ENCODE measurements around the gene GGA1.
"Not testable (repeated sequence)": the region's sequence is repeated elsewhere in the genome, so short reads cannot be mapped to it uniquely, and the experiment has no call there.

The GGA1 gene

DNA sequence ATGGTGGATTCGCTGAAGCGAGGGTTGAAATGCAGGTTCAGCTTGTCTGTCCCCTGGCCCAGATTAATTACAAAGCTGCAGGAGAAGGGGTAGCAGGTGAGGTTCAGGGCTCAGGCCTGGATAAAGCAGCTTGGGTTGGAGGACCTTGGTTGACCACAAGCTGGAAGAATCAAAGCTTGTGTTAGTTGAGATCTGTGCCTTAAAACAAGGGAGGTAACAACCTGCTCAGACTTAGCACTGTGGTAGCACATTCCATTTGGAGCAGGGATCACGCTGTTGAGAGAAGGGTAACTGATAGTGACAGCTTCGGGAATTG lies 38.0 kb upstream of the GGA1 start:
- DNase-seq (ENCODE audit: low spot score): no peak

GRCh38 chr22:37571258-37571991 lies 37.2 kb upstream of the GGA1 start:
- DNase-seq (ENCODE audit: low spot score): no peak

- no peak for DNase-seq (ENCODE audit: low spot score)
Measured at GRCh38 chr22:37571992-37572373, 36.7 kb upstream of the GGA1 start.

DNA sequence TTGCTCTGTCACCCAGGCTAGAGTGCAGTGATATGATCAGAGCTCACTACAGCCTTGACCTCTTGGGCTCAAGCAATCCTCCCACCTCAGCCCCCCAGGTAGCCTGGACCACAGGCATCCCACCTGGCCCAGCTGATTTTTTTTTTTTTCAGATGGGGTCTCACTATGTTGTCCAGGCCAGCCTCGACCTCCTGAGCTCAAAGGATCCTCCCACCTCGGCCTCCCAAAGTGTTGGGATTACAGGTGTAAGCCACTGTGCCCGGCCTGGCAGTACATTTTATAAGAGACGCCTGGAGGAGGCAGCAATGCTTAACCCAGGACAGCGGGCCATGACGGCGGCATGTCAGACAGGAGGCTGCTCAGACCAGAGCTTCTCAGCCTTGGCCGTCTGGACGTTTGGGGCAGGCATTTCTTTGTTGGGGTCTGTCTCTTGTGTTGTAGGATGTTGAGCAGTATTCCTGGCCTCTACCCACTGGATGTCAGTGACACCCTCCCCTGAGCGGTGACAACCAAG lies 33.1 kb upstream of the GGA1 start:
- no peak for DNase-seq (ENCODE audit: low spot score)

DNA sequence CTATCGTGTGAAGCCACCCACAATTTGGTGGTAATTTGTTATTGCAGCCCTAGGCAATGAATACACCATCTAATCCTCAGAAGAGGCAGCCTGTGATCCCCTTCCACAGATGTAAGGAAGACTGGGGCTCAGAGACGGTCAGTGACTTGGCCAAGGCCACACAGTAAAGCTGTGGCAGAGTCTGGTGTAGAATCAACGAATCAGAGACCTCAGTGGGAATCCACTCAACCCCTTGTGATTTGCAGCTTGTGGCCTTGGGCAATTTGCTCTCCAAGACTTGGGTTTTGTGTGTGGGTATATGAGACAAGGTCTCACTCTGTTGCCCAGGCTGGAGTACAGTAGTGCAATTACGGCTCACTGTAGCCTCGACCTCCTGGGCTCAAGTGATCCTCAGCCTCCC lies 30.6 kb upstream of the GGA1 start:
- DNase-seq (ENCODE audit: low spot score): no peak

- DNase-seq (ENCODE audit: low spot score): peak; percentile 34
Measured at GRCh38 chr22:37581504-37581903, 27.1 kb upstream of the GGA1 start.

DNA sequence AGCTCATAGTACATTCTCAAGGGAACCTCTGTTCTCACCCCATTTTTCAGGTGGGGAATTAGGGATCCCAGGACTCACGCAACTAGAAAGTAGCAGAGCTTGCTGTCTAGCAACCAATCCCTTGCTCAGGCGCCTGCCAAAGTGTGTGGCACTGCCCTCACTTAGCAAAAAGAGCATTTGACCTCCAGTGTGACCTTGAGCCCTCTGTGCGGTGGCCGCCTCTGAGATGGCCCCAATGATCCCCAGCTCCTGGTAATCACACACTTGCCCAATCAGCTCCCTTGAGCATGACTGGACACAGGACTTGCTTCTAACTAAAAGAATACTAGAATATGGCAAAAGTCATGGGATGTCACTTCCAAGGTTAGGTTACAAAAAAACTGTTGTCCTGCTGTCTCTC lies 26.1 kb upstream of the GGA1 start:
- no peak for DNase-seq (ENCODE audit: low spot score)

DNA sequence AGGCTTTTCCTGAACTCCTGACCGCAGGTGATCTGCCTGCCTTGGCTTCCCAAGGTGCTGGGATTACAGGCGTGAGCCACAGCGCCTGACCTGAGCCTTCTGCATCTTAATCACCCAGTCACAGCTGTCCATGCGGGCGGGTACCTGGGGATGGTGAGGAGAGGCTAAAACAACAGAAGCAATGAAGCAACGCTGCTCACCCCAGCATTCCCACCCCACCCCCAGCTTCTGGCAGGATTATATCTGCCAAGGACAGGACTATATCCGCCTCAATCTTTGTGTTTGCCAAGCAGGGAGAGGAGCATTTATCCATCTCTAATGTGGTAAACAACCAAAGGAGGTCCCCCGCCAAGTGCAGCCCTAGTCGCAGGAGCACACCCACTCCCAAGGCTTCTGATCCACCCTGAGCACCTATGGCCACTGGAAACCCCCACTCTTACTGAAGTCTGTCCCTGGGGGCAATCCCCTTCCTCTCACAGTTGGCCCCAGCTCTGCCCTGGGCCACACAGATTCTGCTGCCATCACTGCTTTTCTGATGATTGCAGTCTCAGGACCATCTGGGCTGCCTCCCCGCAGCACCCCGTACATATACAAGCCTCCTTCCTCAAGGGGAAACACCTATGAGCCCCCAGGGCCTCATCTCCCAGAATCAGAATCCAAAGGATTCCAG lies 20.0 kb upstream of the GGA1 start:
- no peak for DNase-seq (ENCODE audit: low spot score)

DNA sequence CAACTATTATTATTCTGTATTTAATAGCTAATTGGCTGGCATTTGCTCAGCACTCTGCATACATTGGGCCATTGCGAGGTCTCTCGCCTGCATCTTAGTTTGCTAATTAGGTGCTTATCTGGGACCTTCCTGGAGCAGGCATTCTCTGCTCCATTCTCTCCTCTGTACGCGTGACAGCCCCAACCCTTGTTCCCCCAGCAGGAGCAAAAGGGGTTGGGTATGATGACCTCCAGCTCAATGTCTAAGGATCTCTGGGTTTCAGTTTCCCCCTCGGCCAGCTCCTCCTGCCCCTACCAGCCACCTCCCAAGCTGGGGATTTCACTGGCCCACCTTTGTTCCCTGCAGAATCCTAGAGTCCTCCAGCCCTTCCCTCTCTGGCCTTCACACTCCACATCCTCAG lies 19.0 kb upstream of the GGA1 start:
- no peak for DNase-seq (ENCODE audit: low spot score)

GRCh38 chr22:37591081-37591480 lies 17.6 kb upstream of the GGA1 start:
- DNase-seq (ENCODE audit: low spot score): not testable (repeated sequence)

DNA sequence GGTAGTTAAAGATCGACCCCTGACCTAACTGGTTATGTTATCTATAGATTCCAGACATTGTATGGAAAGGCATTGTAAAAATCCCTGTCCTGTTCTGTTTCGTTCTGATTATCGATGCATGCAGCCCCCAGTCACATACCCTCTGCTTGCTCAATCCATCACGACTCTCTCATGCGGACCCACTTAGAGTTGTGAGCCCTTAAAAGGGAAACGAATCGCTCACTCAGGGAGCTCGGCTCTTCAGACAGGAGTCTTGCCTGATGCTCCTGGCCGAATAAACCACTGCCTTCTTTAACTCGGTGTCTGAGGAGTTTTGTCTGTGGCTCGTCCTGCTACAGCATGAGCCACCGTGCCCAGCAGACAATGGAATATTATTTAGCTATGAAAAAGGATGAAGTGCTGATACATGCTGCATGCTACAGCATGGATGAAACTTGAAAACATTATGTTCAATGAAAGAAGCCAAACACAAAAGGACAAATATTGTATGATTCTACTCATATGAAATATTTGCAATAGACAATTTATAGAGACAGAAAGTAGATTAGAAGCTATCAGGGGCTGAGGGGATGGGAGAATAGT lies 16.7 kb upstream of the GGA1 start:
- DNase-seq (ENCODE audit: low spot score): no peak

GRCh38 chr22:37594237-37594636 lies 14.4 kb upstream of the GGA1 start:
- no peak for DNase-seq (ENCODE audit: low spot score)

DNA sequence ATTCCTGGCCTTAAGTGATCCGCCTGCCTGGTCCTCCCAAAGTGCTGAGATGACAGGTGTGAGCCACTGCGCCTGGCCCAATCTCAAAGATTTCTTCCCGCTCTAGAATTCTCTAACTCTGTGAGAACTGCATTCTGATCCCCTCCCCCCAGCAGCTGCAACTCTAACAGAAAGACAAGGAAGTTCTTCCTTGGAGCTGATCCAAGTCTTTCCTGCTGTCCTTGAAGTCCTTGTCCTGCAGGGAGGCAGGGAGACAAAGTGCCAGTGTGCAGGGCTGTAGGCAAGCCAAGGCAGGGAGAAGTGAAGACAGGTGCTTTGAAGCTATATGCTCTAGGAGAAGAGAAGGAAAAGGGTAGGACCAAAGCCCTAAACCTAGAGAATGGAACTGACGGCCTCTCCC lies 9.5 kb upstream of the GGA1 start:
- DNase-seq (ENCODE audit: low spot score): no peak

DNA sequence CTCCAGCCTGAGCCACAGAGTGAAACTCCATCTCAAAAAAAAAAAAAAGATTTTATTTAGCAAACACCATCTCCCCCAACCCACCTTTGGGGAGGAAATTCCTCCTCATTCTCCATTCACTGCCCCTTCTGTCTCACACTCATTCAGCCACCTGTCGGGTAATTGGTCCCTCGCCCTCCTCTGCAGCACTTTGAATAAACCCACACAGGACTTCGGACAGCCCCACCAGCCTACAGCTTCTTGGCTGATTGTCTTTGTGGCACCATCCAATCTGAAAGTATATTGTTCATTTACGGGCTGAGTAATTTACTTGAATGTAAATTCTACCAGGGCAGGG lies 7.5 kb upstream of the GGA1 start:
- DNase-seq (ENCODE audit: low spot score): no peak

- DNase-seq (ENCODE audit: low spot score): no peak
Measured at GRCh38 chr22:37601540-37602442, 6.8 kb upstream of the GGA1 start.

DNA sequence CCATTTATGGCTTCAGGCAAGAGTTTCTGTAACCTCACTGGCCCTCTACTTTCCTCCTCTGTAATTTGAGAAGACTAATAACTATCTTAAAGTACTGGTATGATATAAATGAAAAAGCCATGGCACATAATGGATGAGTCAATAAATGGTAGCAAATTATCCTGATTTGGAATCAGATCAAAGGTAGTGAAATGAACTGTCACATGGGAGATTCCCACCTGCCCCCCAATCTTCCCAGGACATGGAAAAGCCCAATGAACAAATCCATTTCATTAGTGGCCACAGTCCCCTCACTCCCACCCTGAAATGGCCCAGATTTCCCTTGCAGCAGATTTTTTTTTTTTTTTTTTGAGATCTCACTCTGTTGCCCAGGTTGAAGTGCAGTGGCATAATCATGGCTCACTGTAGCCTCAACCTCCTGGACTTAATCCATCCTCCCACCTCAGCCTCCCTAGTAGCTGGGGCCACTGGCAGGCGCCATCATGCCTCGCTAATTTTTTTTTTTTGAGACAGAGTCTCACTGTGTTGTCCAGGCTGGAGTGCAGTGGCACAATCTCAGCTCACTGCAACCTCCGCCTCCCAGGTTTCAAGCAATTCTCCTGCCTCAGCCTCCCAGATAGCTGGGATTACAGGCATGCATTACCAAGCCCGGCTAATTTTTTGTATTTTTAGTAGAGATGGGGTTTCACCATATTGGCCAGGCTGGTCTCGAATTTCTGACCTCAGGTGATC lies 5.9 kb upstream of the GGA1 start:
- DNase-seq (ENCODE audit: low spot score): not testable (repeated sequence)

- no peak for DNase-seq (ENCODE audit: low spot score)
Measured at GRCh38 chr22:37604074-37604473, 4.6 kb upstream of the GGA1 start.

DNA sequence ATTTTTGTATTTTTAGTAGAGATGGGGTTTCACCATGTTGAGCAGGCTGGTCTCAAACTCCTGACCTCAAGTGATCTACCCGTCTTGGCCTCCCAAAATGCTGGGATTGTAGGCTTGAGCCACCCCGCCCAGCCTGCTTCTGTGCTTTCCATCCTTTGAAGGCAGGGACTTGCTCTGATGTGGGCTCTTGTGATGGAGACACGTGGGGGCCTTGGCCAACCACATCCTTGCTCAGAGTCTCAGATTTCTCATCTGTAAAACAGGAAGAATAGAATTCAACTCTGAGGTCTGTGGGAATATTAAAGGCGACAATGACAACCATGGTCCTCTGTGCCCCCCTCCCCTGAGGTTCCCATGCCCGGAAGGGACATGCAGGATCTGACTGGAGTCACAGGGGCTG lies 3.8 kb upstream of the GGA1 start:
- DNase-seq (ENCODE audit: low spot score): no peak

DNA sequence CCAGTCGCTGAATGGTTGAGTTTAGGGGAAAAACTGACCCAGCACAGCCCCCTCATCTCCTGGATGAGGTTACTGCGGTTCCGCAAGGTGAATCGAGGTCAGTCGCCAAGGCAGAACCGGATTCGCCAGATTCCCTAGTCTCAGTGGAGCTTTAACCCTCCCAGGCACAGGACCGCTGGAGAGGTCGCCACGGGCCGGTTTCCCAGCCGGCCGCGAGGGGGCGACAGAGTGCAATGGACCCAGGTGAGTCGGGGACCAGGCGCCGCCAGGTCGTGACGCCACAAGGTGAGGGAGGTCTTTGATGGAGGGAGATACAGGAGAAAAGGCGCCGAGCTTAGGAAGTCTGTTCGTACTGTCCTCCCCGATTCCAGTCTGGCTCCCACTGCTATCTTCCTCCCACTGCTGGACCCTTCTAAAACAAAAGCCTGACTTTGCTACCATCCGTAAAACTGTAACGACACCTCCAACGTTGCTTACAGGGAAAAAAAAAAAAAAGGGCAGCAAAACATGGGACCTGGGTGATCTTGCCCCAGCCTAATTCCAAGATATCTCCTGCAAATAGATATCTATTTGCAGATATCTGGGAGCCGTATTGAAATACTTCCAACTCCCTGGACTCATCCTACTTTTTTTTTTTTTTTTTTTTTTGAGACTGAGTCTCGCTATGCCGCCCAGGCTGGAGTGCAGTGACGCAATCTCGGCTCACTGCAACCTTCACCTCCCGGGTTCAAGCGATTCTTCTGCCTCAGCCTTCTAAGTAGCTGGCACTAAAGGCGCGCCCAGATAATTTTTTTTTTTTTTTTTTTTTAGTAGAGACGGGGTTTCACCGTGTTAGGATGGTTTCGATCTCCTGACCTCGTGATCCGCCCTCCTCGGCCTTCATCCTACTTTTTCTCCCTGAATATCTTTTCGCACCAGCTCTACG lies 1.4 kb upstream of the GGA1 start:
- peak; percentile 89 for DNase-seq (ENCODE audit: low spot score)

GRCh38 chr22:37607935-37608476 lies 628 bp upstream of the GGA1 start:
- no peak for DNase-seq (ENCODE audit: low spot score)

All from D341Med (cell line).